ENCODE measurements around the gene COL12A1. TPM values are rescaled to one million over a fixed set of nuclear protein-coding genes. Genes with fewer than 3 reads are reported as not detected.

COL12A1 gene
- total RNA-seq, 1 donor = 1,591 TPM

GRCh38 chr6:75167325-75167724 lies 38.5 kb downstream of the COL12A1 start:
- Histone ChIP-seq H2AFZ (ENCODE audit: low read length) (no peak overlapping the region), H3K27me3 (ENCODE audit: insufficient read depth, low read length) (no peaks in the 10 kb centered on the region), H3K4me3 (ENCODE audit: insufficient read depth, low read length) (no peak overlapping the region), H3K36me3 (ENCODE audit: insufficient read depth, low read length) (peaks cover 80% of the 10 kb centered on the region), H3K79me2 (ENCODE audit: insufficient read depth, low read length) (peaks cover 12% of the 10 kb centered on the region), H3K9me3 (ENCODE audit: low read depth, low read length) (no peaks in the 10 kb centered on the region), H3K4me1 (ENCODE audit: insufficient read depth, low read length) (peaks cover 15% of the 10 kb centered on the region), H4K20me1 (ENCODE audit: insufficient read depth, low read length) (peaks cover 6% of the 10 kb centered on the region), H3K27ac (ENCODE audit: low read depth, low read length) (peak overlapping the region; percentile 8), H3K4me2 (ENCODE audit: insufficient read depth, low read length) (no peak overlapping the region)
- no peak for TF ChIP-seq CTCF (IDR thresholded peaks at IDR 0.05; ENCODE audit: extremely low read depth, low read depth, low read length)
- DNase-seq (ENCODE audit: insufficient read length, low spot score, missing footprints) = no peak

GRCh38 chr6:75166773-75167172 lies 39.1 kb downstream of the COL12A1 start:
- Histone ChIP-seq H3K36me3 (ENCODE audit: insufficient read depth, low read length) (peaks cover 77% of the 10 kb centered on the region), H3K27me3 (ENCODE audit: insufficient read depth, low read length) (no peaks in the 10 kb centered on the region), H2AFZ (ENCODE audit: low read length) (no peak overlapping the region), H3K27ac (ENCODE audit: low read depth, low read length) (peak overlapping the region; percentile 8), H3K9me3 (ENCODE audit: low read depth, low read length) (no peaks in the 10 kb centered on the region), H3K79me2 (ENCODE audit: insufficient read depth, low read length) (peaks cover 12% of the 10 kb centered on the region), H3K4me3 (ENCODE audit: insufficient read depth, low read length) (no peak overlapping the region), H4K20me1 (ENCODE audit: insufficient read depth, low read length) (peaks cover 6% of the 10 kb centered on the region), H3K4me2 (ENCODE audit: insufficient read depth, low read length) (no peak overlapping the region), H3K4me1 (ENCODE audit: insufficient read depth, low read length) (peaks cover 14% of the 10 kb centered on the region)
- TF ChIP-seq CTCF (IDR thresholded peaks at IDR 0.05; ENCODE audit: extremely low read depth, low read depth, low read length) = no peak
- no peak for DNase-seq (ENCODE audit: insufficient read length, low spot score, missing footprints)

GRCh38 chr6:75166236-75166635 lies 39.6 kb downstream of the COL12A1 start:
- DNase-seq (ENCODE audit: insufficient read length, low spot score, missing footprints) = no peak
- no peak for TF ChIP-seq CTCF (IDR thresholded peaks at IDR 0.05; ENCODE audit: extremely low read depth, low read depth, low read length)

GRCh38 chr6:75158176-75158575 lies 47.7 kb downstream of the COL12A1 start:
- Histone ChIP-seq H4K20me1 (ENCODE audit: insufficient read depth, low read length) (peaks cover 19% of the 10 kb centered on the region), H3K36me3 (ENCODE audit: insufficient read depth, low read length) (peaks cover 59% of the 10 kb centered on the region), H3K4me1 (ENCODE audit: insufficient read depth, low read length) (peaks cover 18% of the 10 kb centered on the region), H2AFZ (ENCODE audit: low read length) (no peak overlapping the region), H3K27me3 (ENCODE audit: insufficient read depth, low read length) (no peaks in the 10 kb centered on the region), H3K9me3 (ENCODE audit: low read depth, low read length) (no peaks in the 10 kb centered on the region), H3K27ac (ENCODE audit: low read depth, low read length) (peak overlapping the region; percentile 18), H3K4me2 (ENCODE audit: insufficient read depth, low read length) (no peak overlapping the region), H3K4me3 (ENCODE audit: insufficient read depth, low read length) (no peak overlapping the region), H3K79me2 (ENCODE audit: insufficient read depth, low read length) (peaks cover 10% of the 10 kb centered on the region)
- no peak for DNase-seq (ENCODE audit: insufficient read length, low spot score, missing footprints)
- TF ChIP-seq CTCF (IDR thresholded peaks at IDR 0.05; ENCODE audit: extremely low read depth, low read depth, low read length) = no peak

More at GRCh38 chr6:75166236-75166635, 39.6 kb downstream of the COL12A1 start:
- no peak overlapping the region for H3K4me2 ChIP-seq (ENCODE audit: insufficient read depth, low read length)
- H3K36me3 ChIP-seq (ENCODE audit: insufficient read depth, low read length) = peaks cover 72% of the 10 kb centered on the region
- H4K20me1 ChIP-seq (ENCODE audit: insufficient read depth, low read length) = peaks cover 6% of the 10 kb centered on the region
- H3K9me3 ChIP-seq (ENCODE audit: low read depth, low read length) = no peaks in the 10 kb centered on the region
- H2AFZ ChIP-seq (ENCODE audit: low read length) = no peak overlapping the region
- H3K4me1 ChIP-seq (ENCODE audit: insufficient read depth, low read length) = peaks cover 8% of the 10 kb centered on the region
- H3K79me2 ChIP-seq (ENCODE audit: insufficient read depth, low read length) = peaks cover 11% of the 10 kb centered on the region
- no peak overlapping the region for H3K4me3 ChIP-seq (ENCODE audit: insufficient read depth, low read length)
- no peaks in the 10 kb centered on the region for H3K27me3 ChIP-seq (ENCODE audit: insufficient read depth, low read length)
- no peak overlapping the region for H3K27ac ChIP-seq (ENCODE audit: low read depth, low read length)
